Upper lobe of left lung (tissue), 4 donors: ENCODE results near the gene OR4D2.

Source experiments
- CTCF ChIP-seq, 6 experiments: fragments of 450-650 bp in 4 of 6; fragments of 200-600 bp in 2 of 6; sonication (generic) in 2 of 6; IDR thresholded peaks; one replicate each; pipeline ENCODE4 v1.5.1; 2016 to 2019; ENCODE audit warnings: antibody characterized with exemption in 6 of 6
- POLR2A ChIP-seq, 4 donors: fragments of 450-650 bp; IDR thresholded peaks; one replicate each; pipeline ENCODE4 v1.5.1; 2016 to 2017; ENCODE audit warnings: antibody characterized with exemption in 4 of 4, mild to moderate bottlenecking in 2 of 4
- POLR2AphosphoS5 ChIP-seq, 2 donors: sonication (generic); formaldehyde crosslinking; IDR thresholded peaks; one replicate each; pipeline ENCODE4 v1.5.1; 2017; ENCODE audit warnings: antibody characterized with exemption in 2 of 2

GRCh38 chr17:58202859-58203258 lies 36.1 kb downstream of the OR4D2 start:
- TF ChIP-seq CTCF (IDR thresholded peaks at IDR 0.05) = no peak
- TF ChIP-seq POLR2AphosphoS5 (IDR thresholded peaks at IDR 0.05) = no peak
- TF ChIP-seq POLR2A (IDR thresholded peaks at IDR 0.05) = no peak
